ENCODE data around the gene BZW2. TPM values are rescaled to one million over a fixed set of nuclear protein-coding genes. Genes with fewer than 3 reads are reported as not detected.

The BZW2 gene
- total and polyA plus RNA-seq, 2 experiments from 2014 or later = 54.1 to 60.9 TPM

- Histone ChIP-seq H3K9ac (no peak overlapping the region), H3K9me3 (ENCODE audit: low read depth) (no peaks in the 10 kb centered on the region), H3K4me2 (ENCODE audit: unreplicated experiment) (peak overlapping the region; percentile 6), H4K20me1 (ENCODE audit: insufficient read depth) (no peaks in the 10 kb centered on the region), H3K27me3 (replicated peaks; ENCODE audit: insufficient read depth) (no peaks in the 10 kb centered on the region), H3K4me1 (ENCODE audit: insufficient read depth) (peaks cover 30% of the 10 kb centered on the region), H3F3A (ENCODE audit: insufficient read depth) (peaks cover 15% of the 10 kb centered on the region), H3K27ac (no peak overlapping the region), H2AFZ (no peak overlapping the region), H3K79me2 (ENCODE audit: insufficient read depth) (peaks cover 98% of the 10 kb centered on the region), H3K9me2 (ENCODE audit: insufficient read depth) (no peaks in the 10 kb centered on the region), H3K36me3 (ENCODE audit: low read depth) (no peaks in the 10 kb centered on the region), H3K4me3 (no peak overlapping the region)
- WGBS, 2 experiments (ENCODE audit: low coverage in 1 of 2, low lambda C conversion rate in 2 of 2, missing lambda C conversion rate in 2 of 2) = 64 to 67% methylated on average over 5 of the region's 5 CpGs
- in situ Hi-C loops (cut with MboI) = no loop called here
- TF ChIP-seq EZH2phosphoT487 (IDR thresholded peaks at IDR 0.05; ENCODE audit: insufficient read depth, low read depth) (no peak), EZH2 (IDR thresholded peaks at IDR 0.05; ENCODE audit: insufficient read depth, poor library complexity, severe bottlenecking) (no peak)
- DNase-seq = peak; percentile 44
Measured at GRCh38 chr7:16660702-16661464, 14.9 kb downstream of the BZW2 start.

- 97 to 100% methylated on average over 1 of the region's 1 CpG for WGBS, 2 experiments (ENCODE audit: low coverage in 1 of 2, low lambda C conversion rate in 2 of 2, missing lambda C conversion rate in 2 of 2)
- DNase-seq = no peak
Measured at GRCh38 chr7:16661924-16662323, 15.9 kb downstream of the BZW2 start.

GRCh38 chr7:16667355-16667754 is 21.4 kb downstream of the BZW2 start:
- no peaks in the 10 kb centered on the region for H3K27me3 ChIP-seq (replicated peaks; ENCODE audit: insufficient read depth)
- no peaks in the 10 kb centered on the region for H3K9me3 ChIP-seq (ENCODE audit: low read depth)
- 73 to 75% methylated on average over 3 of the region's 3 CpGs for WGBS, 2 experiments (ENCODE audit: low coverage in 1 of 2, low lambda C conversion rate in 2 of 2, missing lambda C conversion rate in 2 of 2)
- peak overlapping the region; percentile 61 for H3K4me2 ChIP-seq (ENCODE audit: unreplicated experiment)
- H2AFZ ChIP-seq = 0 out of 2 replicates have a peak overlapping the region, but pooled peaks have one; percentile 4
- peaks cover 46% of the 10 kb centered on the region for H3K4me1 ChIP-seq (ENCODE audit: insufficient read depth)
- no peak for DNase-seq
- H3K27ac ChIP-seq = peak overlapping the region; percentile 98
- peaks cover 47% of the 10 kb centered on the region for H3F3A ChIP-seq (ENCODE audit: insufficient read depth)
- H3K4me3 ChIP-seq = no peak overlapping the region
- TF ChIP-seq EZH2phosphoT487 (IDR thresholded peaks at IDR 0.05; ENCODE audit: insufficient read depth, low read depth) = no peak
- TF ChIP-seq EZH2 (IDR thresholded peaks at IDR 0.05; ENCODE audit: insufficient read depth, poor library complexity, severe bottlenecking) = no peak
- H3K79me2 ChIP-seq (ENCODE audit: insufficient read depth) = peaks cover 55% of the 10 kb centered on the region
- no peaks in the 10 kb centered on the region for H4K20me1 ChIP-seq (ENCODE audit: insufficient read depth)
- H3K36me3 ChIP-seq (ENCODE audit: low read depth) = no peaks in the 10 kb centered on the region
- H3K9ac ChIP-seq = peak overlapping the region; percentile 61
- in situ Hi-C loops (cut with MboI) = no loop called here
- H3K9me2 ChIP-seq (ENCODE audit: insufficient read depth) = no peaks in the 10 kb centered on the region

More at GRCh38 chr7:16661924-16662323, 15.9 kb downstream of the BZW2 start:
- Histone ChIP-seq H3K4me1 (ENCODE audit: insufficient read depth) (peaks cover 30% of the 10 kb centered on the region), H3K27ac (no peak overlapping the region), H3K9ac (no peak overlapping the region), H3F3A (ENCODE audit: insufficient read depth) (peaks cover 18% of the 10 kb centered on the region), H3K36me3 (ENCODE audit: low read depth) (no peaks in the 10 kb centered on the region), H4K20me1 (ENCODE audit: insufficient read depth) (no peaks in the 10 kb centered on the region), H3K4me3 (no peak overlapping the region), H2AFZ (no peak overlapping the region), H3K4me2 (ENCODE audit: unreplicated experiment) (no peak overlapping the region), H3K79me2 (ENCODE audit: insufficient read depth) (peaks cover 87% of the 10 kb centered on the region), H3K9me3 (ENCODE audit: low read depth) (no peaks in the 10 kb centered on the region), H3K27me3 (replicated peaks; ENCODE audit: insufficient read depth) (no peaks in the 10 kb centered on the region), H3K9me2 (ENCODE audit: insufficient read depth) (no peaks in the 10 kb centered on the region)
- no peak for TF ChIP-seq EZH2 (IDR thresholded peaks at IDR 0.05; ENCODE audit: insufficient read depth, poor library complexity, severe bottlenecking)
- no peak for TF ChIP-seq EZH2phosphoT487 (IDR thresholded peaks at IDR 0.05; ENCODE audit: insufficient read depth, low read depth)
- in situ Hi-C loops (cut with MboI) = no loop called here

- peaks cover 39% of the 10 kb centered on the region for H3K4me1 ChIP-seq (ENCODE audit: insufficient read depth)
- 1% methylated on average over 11 of the region's 11 CpGs for WGBS, 2 experiments (ENCODE audit: low coverage in 1 of 2, low lambda C conversion rate in 2 of 2, missing lambda C conversion rate in 2 of 2)
- H4K20me1 ChIP-seq (ENCODE audit: insufficient read depth) = no peaks in the 10 kb centered on the region
- H3K27me3 ChIP-seq (replicated peaks; ENCODE audit: insufficient read depth) = no peaks in the 10 kb centered on the region
- no peaks in the 10 kb centered on the region for H3K36me3 ChIP-seq (ENCODE audit: low read depth)
- in situ Hi-C loops (cut with MboI) = no loop called here
- peak overlapping the region; percentile 63 for H3K4me2 ChIP-seq (ENCODE audit: unreplicated experiment)
- no peaks in the 10 kb centered on the region for H3K9me3 ChIP-seq (ENCODE audit: low read depth)
- H3K27ac ChIP-seq = peak overlapping the region; percentile 98
- peaks cover 55% of the 10 kb centered on the region for H3K79me2 ChIP-seq (ENCODE audit: insufficient read depth)
- TF ChIP-seq EZH2 (IDR thresholded peaks at IDR 0.05; ENCODE audit: insufficient read depth, poor library complexity, severe bottlenecking) (no peak), EZH2phosphoT487 (IDR thresholded peaks at IDR 0.05; ENCODE audit: insufficient read depth, low read depth) (no peak)
- H2AFZ ChIP-seq = peak overlapping the region; percentile 6; the same call in 1 of the 2 replicates
- DNase-seq = peak; percentile 99
- peak overlapping the region; percentile 47 for H3K4me3 ChIP-seq
- peaks cover 47% of the 10 kb centered on the region for H3F3A ChIP-seq (ENCODE audit: insufficient read depth)
- peak overlapping the region; percentile 78 for H3K9ac ChIP-seq
- no peaks in the 10 kb centered on the region for H3K9me2 ChIP-seq (ENCODE audit: insufficient read depth)
Measured at GRCh38 chr7:16668049-16668858, 22.3 kb downstream of the BZW2 start.
